Common myeloid progenitor, CD34-positive (primary cell): Measurements from ENCODE around the gene CAT.
A peak's percentile ranks its signal among the peaks of the same experiment; 100 is the strongest.

Source experiments
- CTCF ChIA-PET: fragments of 350-600 bp; sonication (Branson Sonifier 250); formaldehyde crosslinking; loops from one replicate; lab custom pipeline; 2021; ENCODE audit warnings: antibody characterized with exemption; lab: Charles Lee
- POLR2A ChIA-PET: fragments of 350-600 bp; sonication (Branson Sonifier 250); formaldehyde crosslinking; loops from one replicate; lab custom pipeline; 2021; ENCODE audit warnings: antibody characterized with exemption; lab: Charles Lee
- DNase-seq, 3 donors: peaks; one replicate each; pipeline versions ENCODE4 v3.0.0 to v3.0.0-alpha.2; 2013
- H3K27ac ChIP-seq, 2 experiments: 1 replicate in 1 of 2; 2 replicates in 1 of 2; pipeline ENCODE4 v1.7.0; 2013; ENCODE audit warnings: inconsistent platforms in 2 of 2, low read length in 2 of 2, mild to moderate bottlenecking in 2 of 2, low read depth in 1 of 2, moderate library complexity in 1 of 2; ENCODE audit not compliant: severe bottlenecking in 2 of 2, insufficient read depth in 1 of 2, poor library complexity in 1 of 2
- H3K27me3 ChIP-seq, 5 experiments: replicated peaks in 2 of 5; 1 replicate in 3 of 5; 2 replicates in 2 of 5; pipeline versions ENCODE4 v1.6.1 to v1.7.0; 2013; ENCODE audit warnings: low read length in 4 of 5, mild to moderate bottlenecking in 2 of 5, moderate library complexity in 2 of 5, inconsistent platforms in 1 of 5; ENCODE audit not compliant: insufficient read depth in 5 of 5, control insufficient read depth in 4 of 5
- H3K36me3 ChIP-seq, 4 experiments: 1 replicate in 2 of 4; 2 replicates in 2 of 4; pipeline versions ENCODE4 v1.6.1 to v1.7.0; 2013; ENCODE audit warnings: low read length in 3 of 4, control low read depth in 1 of 4, mild to moderate bottlenecking in 1 of 4; ENCODE audit not compliant: control insufficient read depth in 4 of 4, insufficient read depth in 4 of 4
- H3K4me1 ChIP-seq, 4 experiments: 1 replicate in 3 of 4; 2 replicates in 1 of 4; pipeline versions ENCODE4 v1.6.1 to v1.7.1; 2013; ENCODE audit warnings: low read length in 3 of 4, mild to moderate bottlenecking in 3 of 4, control low read depth in 1 of 4, inconsistent platforms in 1 of 4, moderate library complexity in 1 of 4; ENCODE audit not compliant: control insufficient read depth in 4 of 4, insufficient read depth in 4 of 4; ENCODE audit errors: control extremely low read depth in 1 of 4
- H3K4me3 ChIP-seq, 7 experiments: 1 replicate in 4 of 7; 2 replicates in 3 of 7; pipeline versions ENCODE4 v1.5.1 to v1.7.0; 2013; ENCODE audit warnings: mild to moderate bottlenecking in 7 of 7, low read length in 6 of 7, moderate library complexity in 6 of 7, inconsistent platforms in 2 of 7, low read depth in 2 of 7, control low read depth in 1 of 7; ENCODE audit not compliant: insufficient read depth in 4 of 7, control insufficient read depth in 1 of 7; ENCODE audit errors: extremely low read depth in 1 of 7
- H3K9me3 ChIP-seq, 5 experiments: 1 replicate in 4 of 5; 2 replicates in 1 of 5; pipeline versions ENCODE4 v1.6.1 to v1.7.1; 2013; ENCODE audit warnings: low read length in 4 of 5, mild to moderate bottlenecking in 2 of 5, inconsistent platforms in 1 of 5, low read depth in 1 of 5, moderate library complexity in 1 of 5; ENCODE audit not compliant: control insufficient read depth in 4 of 5, insufficient read depth in 2 of 5; ENCODE audit errors: control extremely low read depth in 1 of 5
- WGBS: methylation state at CpG from one replicate; pipeline ENCODE4 v1.1.5; 2013; ENCODE audit not compliant: insufficient coverage; 5-methylcytosine and 5-hydroxymethylcytosine counted together

CAT gene

DNA sequence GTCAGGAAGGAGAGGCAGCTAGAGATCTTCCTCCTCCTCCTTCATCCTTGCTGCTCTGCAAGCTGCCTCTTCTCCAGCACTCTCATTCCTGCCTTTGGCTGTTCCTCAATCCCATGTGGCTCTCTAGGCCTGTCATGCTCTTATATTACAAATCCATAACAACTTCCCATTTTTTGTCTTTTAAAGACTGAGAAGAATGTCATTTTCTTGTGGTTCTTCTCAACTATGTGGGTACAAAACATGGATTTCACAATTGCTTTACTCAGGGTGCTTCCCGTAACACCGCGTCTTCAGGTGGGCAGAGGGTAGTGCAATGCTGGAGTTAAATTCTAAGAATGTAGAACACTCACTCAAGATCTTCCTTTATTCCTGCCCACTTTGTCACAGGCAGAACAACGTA lies 6.8 kb upstream of the CAT start:
- ChIA-PET POLR2A (no interaction called here), CTCF (interaction anchor here (2.0 kb wide), 1 partner anchor 36 kb away, joined by 5 read pairs; no protein-coding TSS in a partner anchor)
- DNase-seq = peak in 2 of 3 donors; percentile 71 to 72
- H3K36me3 ChIP-seq = no peaks in the 10 kb centered on the region
- WGBS = 100% methylated on average over 1 of the region's 4 CpGs
- no peaks in the 10 kb centered on the region for H3K27me3 ChIP-seq
- H3K9me3 ChIP-seq = no peaks in the 10 kb centered on the region
- H3K4me3 ChIP-seq = no peak overlapping the region
- H3K27ac ChIP-seq = no peak overlapping the region
- H3K4me1 ChIP-seq = peaks cover 8 to 59% (median 23%) of the 10 kb centered on the region in 4 experiments

DNA sequence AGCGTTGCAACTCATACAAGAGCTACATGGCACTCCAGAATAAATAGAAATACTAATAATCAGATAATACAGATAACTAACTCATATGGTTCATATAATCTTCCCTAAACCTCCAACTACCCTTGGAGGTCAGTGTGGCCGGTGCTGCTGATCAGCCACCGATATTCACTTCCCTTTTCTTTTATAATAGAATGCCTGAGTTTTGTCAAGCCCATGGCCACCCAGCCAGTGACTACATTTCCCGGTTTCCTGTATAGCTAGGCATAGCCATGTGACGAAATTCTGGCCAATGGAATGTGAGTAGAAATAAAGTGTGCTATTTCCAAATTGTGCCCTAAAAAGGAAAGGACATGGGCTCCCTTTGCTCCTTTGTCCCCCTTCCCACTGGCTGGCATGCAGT lies 5.9 kb upstream of the CAT start:
- Histone ChIP-seq H3K9me3 (no peaks in the 10 kb centered on the region), H3K4me3 (no peak overlapping the region), H3K27me3 (no peaks in the 10 kb centered on the region), H3K4me1 (peaks cover 8 to 51% (median 19%) of the 10 kb centered on the region in 4 experiments), H3K36me3 (no peaks in the 10 kb centered on the region), H3K27ac (no peak overlapping the region)
- 81% methylated on average over 3 of the region's 5 CpGs for WGBS
- CTCF ChIA-PET = interaction anchor here (1.0 to 2.0 kb wide), 2 partner anchors 35 to 51 kb away, joined by 4 to 5 read pairs; no protein-coding TSS in a partner anchor
- POLR2A ChIA-PET = no interaction called here
- no peak for DNase-seq

DNA sequence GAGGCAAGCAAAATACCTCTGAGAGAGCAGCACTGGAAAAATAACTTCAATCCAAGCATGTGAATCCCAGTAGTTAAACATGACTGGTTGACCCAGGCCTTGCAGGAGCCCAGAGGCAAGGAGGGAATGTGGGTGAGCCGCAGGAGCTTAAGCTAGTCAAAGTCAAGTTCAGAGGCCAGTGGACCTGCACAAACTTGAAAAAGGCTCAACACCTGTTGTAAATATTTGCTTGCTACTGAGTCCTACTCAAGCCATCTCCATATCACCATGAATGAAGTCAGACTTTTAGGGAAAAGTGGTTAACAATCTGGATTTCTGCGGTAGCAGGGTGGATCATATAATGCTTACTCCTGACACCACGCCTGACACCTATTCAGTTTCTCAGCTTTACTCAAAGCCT lies 4.8 kb upstream of the CAT start:
- no peaks in the 10 kb centered on the region for H3K36me3 ChIP-seq
- POLR2A ChIA-PET = interaction anchor here (0.5 kb wide), 1 partner anchor 34 kb away, joined by 3 read pairs; no protein-coding TSS in a partner anchor
- H3K4me1 ChIP-seq = peaks cover 9 to 43% (median 20%) of the 10 kb centered on the region in 4 experiments
- H3K4me3 ChIP-seq = no peak overlapping the region
- H3K9me3 ChIP-seq = no peaks in the 10 kb centered on the region
- H3K27ac ChIP-seq = no peak overlapping the region
- 96% methylated on average over 3 of the region's 3 CpGs for WGBS
- no peaks in the 10 kb centered on the region for H3K27me3 ChIP-seq
- no peak for DNase-seq
- CTCF ChIA-PET = interaction anchor here (1.3 kb wide), 1 partner anchor 30 kb away, joined by 3 read pairs; no protein-coding TSS in a partner anchor

DNA sequence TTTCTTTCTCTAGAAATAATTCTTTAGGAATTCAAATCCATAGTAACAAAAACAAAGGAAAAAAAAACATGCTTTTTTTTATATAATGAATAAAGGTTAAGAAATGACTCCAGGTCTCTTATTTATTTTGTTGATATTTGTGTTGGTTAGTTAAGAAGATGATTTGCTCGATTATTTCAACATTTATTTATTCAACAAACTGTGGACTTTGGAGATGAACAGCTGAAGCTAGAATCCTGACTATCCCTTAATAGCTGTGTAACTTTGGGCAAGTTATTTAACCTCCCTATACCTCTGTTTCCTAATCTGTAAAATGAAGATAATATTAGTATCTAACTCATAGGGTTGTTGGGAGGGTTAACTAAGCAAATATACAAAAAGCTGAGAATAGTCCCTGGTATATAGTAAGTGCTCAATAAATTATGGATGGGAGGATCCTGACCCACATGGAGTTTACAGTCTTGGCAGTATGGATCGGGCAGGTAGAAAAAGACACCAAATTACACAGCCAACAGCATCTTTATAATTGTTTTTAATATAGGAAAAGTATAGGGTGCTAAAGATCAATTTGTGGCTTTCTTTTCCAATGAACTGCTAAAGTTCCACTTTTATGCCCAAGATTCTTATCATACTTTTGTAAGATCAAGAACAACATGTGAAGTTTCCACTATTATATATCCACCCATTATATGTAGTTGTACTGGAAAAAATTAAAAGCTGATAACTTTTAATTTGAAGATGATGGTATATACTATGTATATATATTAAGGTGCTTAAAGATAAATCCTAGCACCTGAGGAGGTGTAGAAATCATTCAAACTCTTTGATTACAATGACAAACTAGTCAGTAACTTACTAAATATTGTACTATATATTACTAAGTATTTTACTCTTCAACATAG lies 1.3 kb upstream of the CAT start:
- Histone ChIP-seq H3K27me3 (no peaks in the 10 kb centered on the region), H3K9me3 (peaks cover 0 to 7% (median 0%) of the 10 kb centered on the region in 5 experiments), H3K4me1 (peaks cover 15 to 33% (median 21%) of the 10 kb centered on the region in 4 experiments), H3K4me3 (peak overlapping the region in 6 of 7 experiments; percentile 87 to 96 (median 94)), H3K27ac (peak overlapping the region; percentile 80 to 91), H3K36me3 (peaks cover 0 to 16% (median 6%) of the 10 kb centered on the region in 4 experiments)
- no peak for DNase-seq
- ChIA-PET CTCF (interaction anchor here (1.1 to 4.7 kb wide), 7 partner anchors 9 to 80 kb away, joined by 3 to 28 read pairs (median 3); partner anchors contain the start of gene ABTB2), POLR2A (interaction anchor here (0.9 to 1.0 kb wide), 2 partner anchors 11 to 31 kb away, joined by 3 read pairs; no protein-coding TSS in a partner anchor)
- WGBS = no CpG with 5 or more reads among the region's 2 CpGs

DNA sequence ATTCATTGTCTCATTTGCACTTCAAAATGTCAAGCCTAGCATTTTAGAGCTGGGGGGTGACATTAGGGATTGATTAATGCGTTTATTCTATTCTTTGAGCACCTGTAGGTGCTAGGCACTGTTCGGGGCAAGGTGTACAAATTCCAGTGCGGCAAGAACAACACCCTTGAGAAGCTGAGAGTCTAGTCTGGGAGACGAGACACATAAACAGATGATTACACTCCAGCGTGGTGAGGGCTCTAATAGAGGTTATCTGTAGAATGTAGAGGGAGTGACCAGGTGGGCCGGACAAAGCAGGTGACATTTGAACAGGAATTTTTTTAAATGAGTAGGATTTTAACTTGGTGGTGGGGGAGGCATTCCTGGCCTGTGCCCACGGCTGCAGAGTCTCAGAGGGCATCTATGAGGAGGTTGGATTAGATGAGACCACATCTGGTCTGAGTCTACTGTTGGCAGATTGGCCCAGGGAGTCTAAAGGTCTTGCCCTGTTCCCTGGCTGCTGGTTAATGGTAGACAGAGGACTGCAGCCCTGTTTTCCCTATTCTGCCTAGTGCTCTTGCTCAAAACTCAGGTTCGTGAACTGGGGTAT lies 970 bp downstream of the CAT start:
- Histone ChIP-seq H3K4me1 (peaks cover 28 to 51% (median 35%) of the 10 kb centered on the region in 4 experiments), H3K9me3 (peaks cover 0 to 9% (median 0%) of the 10 kb centered on the region in 5 experiments), H3K27ac (peak overlapping the region; percentile 80 to 91), H3K36me3 (peaks cover 4 to 22% (median 13%) of the 10 kb centered on the region in 4 experiments), H3K4me3 (peak overlapping the region; percentile 87 to 96 (median 95)), H3K27me3 (no peaks in the 10 kb centered on the region)
- CTCF ChIA-PET = interaction anchor here (4.2 to 4.7 kb wide), 2 partner anchors 9 to 12 kb away, joined by 23 to 28 read pairs; no protein-coding TSS in a partner anchor
- WGBS = 13% methylated on average over 6 of the region's 8 CpGs
- POLR2A ChIA-PET = no interaction called here
- DNase-seq = no peak

DNA sequence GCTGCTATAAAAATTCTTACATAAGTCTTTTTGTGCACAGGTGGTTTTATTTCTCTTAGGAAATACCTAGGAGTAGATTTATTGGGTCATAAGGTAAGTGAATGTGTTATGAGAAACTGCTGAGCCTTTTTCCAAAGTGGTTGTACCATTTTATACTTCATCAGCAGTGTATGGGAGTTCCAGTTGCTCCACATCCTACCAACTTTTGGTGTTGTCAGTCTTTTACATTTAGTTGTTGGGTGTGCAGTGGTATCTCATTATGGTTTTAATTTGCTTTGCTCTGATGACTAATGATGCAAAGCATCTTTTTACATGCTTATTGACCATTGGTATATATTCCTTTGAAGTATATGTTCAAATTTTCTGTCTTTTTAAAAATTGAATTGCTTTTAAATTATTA lies 3.1 kb downstream of the CAT start:
- POLR2A ChIA-PET = no interaction called here
- H3K27ac ChIP-seq = no peak overlapping the region
- no peaks in the 10 kb centered on the region for H3K27me3 ChIP-seq
- H3K4me3 ChIP-seq = peak overlapping the region in 3 of 7 experiments; percentile 25 to 94 (median 33)
- CTCF ChIA-PET = interaction anchor here (1.8 to 4.7 kb wide), 2 partner anchors 7 to 24 kb away, joined by 4 to 28 read pairs; no protein-coding TSS in a partner anchor
- DNase-seq = no peak
- H3K4me1 ChIP-seq = peaks cover 35 to 63% (median 43%) of the 10 kb centered on the region in 4 experiments
- peaks cover 0 to 9% (median 0%) of the 10 kb centered on the region in 5 experiments for H3K9me3 ChIP-seq
- peaks cover 4 to 28% (median 14%) of the 10 kb centered on the region in 4 experiments for H3K36me3 ChIP-seq
